ENCODE measurements around the gene LIMCH1. TPM values are rescaled to one million over a fixed set of nuclear protein-coding genes. Genes with fewer than 3 reads are reported as not detected.

LIMCH1 gene
- total RNA-seq, 1 experiment from 2014 or later = 10.4 TPM

DNA sequence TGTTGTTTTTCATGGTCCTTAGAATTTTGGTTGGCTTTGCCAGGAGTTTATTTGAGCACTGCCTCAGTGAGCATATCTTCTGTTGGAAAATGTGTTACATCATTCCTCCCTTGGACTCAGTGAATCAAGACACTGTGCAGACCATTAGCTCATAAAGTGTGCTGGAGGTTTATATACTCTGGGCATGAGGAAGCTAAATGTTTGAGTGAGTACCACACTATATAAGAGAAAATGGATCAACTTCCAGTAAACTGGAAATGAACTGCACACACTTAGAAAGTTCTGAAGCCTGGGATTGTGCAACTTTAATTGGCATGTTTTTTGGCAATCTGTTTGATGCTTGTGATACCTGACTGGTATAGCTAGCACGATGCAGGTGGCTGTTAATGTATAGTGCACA is 75.9 kb downstream of the LIMCH1 start:
- H3K4me3 ChIP-seq (replicated peaks in 1 of 2; ENCODE audit: low read depth in 1 of 2, low read length in 2 of 2) = no peak overlapping the region
- no peak for DNase-seq (ENCODE audit: low read depth, low spot score)
- H3K9me3 ChIP-seq (ENCODE audit: control insufficient read depth in 1 of 2, insufficient read depth in 1 of 2, low read depth in 1 of 2, low read length in 2 of 2) = no peaks in the 10 kb centered on the region
- no TSS peak for BruUV-seq (replicated peaks)
- RAD21 ChIA-PET (ENCODE audit: low non-redundant PET in 1 of 2, low total read pairs in 2 of 2, uncharacterized antibody in 2 of 2, unreplicated experiment in 2 of 2) = no interaction called here
- CTCF ChIA-PET = no interaction called here
- POLR2A ChIA-PET = no interaction called here
- H3K4me1 ChIP-seq (ENCODE audit: control insufficient read depth in 1 of 2, insufficient read depth in 2 of 2, low read length in 2 of 2) = peaks cover 11% of the 10 kb centered on the region in 2 experiments; a peak in 2 of 4 replicates
- no peak overlapping the region for H2AFZ ChIP-seq (ENCODE audit: low read depth, low read length, poor library complexity, severe bottlenecking)
- no peak for ATAC-seq
- H3K9me2 ChIP-seq (ENCODE audit: insufficient read depth) = no peaks in the 10 kb centered on the region
- no peaks in the 10 kb centered on the region for H4K20me1 ChIP-seq (ENCODE audit: insufficient read depth)
- H3K27me3 ChIP-seq (ENCODE audit: insufficient read depth, low read length) = no peaks in the 10 kb centered on the region
- intact Hi-C loops (cut with micrococcal nuclease) = no loop called here
- no peak overlapping the region for H3K27ac ChIP-seq (ENCODE audit: low read depth, low read length)
- H3K79me2 ChIP-seq (ENCODE audit: insufficient read depth, low read length) = no peaks in the 10 kb centered on the region
- no peak overlapping the region for H3K9ac ChIP-seq (ENCODE audit: low read length)
- TF ChIP-seq ELF1 (IDR thresholded peaks at IDR 0.05; ENCODE audit: borderline replicate concordance, low read depth) (no peak), FOSL1 (IDR thresholded peaks at IDR 0.05; ENCODE audit: low read depth) (no peak), SIN3A (IDR thresholded peaks at IDR 0.05; ENCODE audit: low read depth) (no peak), CEBPB (IDR thresholded peaks at IDR 0.05; ENCODE audit: low read depth) (no peak), EZH2 (IDR thresholded peaks at IDR 0.05) (no peak), POLR2AphosphoS5 (IDR thresholded peaks at IDR 0.05; ENCODE audit: low read depth, low read length) (no peak), SP1 (IDR thresholded peaks at IDR 0.05; ENCODE audit: low read depth) (no peak), TCF7L2 (IDR thresholded peaks at IDR 0.05; ENCODE audit: borderline replicate concordance, extremely low read depth, insufficient read depth, insufficient read length) (no peak), EGR1 (IDR thresholded peaks at IDR 0.05; ENCODE audit: low read depth) (no peak)
- TF ChIP-seq, protein P1, sequence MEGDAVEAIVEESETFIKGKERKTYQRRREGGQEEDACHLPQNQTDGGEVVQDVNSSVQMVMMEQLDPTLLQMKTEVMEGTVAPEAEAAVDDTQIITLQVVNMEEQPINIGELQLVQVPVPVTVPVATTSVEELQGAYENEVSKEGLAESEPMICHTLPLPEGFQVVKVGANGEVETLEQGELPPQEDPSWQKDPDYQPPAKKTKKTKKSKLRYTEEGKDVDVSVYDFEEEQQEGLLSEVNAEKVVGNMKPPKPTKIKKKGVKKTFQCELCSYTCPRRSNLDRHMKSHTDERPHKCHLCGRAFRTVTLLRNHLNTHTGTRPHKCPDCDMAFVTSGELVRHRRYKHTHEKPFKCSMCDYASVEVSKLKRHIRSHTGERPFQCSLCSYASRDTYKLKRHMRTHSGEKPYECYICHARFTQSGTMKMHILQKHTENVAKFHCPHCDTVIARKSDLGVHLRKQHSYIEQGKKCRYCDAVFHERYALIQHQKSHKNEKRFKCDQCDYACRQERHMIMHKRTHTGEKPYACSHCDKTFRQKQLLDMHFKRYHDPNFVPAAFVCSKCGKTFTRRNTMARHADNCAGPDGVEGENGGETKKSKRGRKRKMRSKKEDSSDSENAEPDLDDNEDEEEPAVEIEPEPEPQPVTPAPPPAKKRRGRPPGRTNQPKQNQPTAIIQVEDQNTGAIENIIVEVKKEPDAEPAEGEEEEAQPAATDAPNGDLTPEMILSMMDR (IDR thresholded peaks at IDR 0.05 in 2 of 3, conservative IDR thresholded peaks at IDR 0.05 in 1 of 3; ENCODE audit: borderline replicate concordance in 1 of 3, insufficient read depth in 1 of 3, low read depth in 2 of 3, low read length in 2 of 3) = no peak
- TF ChIP-seq, protein P2, sequence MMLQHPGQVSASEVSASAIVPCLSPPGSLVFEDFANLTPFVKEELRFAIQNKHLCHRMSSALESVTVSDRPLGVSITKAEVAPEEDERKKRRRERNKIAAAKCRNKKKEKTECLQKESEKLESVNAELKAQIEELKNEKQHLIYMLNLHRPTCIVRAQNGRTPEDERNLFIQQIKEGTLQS (IDR thresholded peaks at IDR 0.05) = no peak
- TF ChIP-seq, protein P3, sequence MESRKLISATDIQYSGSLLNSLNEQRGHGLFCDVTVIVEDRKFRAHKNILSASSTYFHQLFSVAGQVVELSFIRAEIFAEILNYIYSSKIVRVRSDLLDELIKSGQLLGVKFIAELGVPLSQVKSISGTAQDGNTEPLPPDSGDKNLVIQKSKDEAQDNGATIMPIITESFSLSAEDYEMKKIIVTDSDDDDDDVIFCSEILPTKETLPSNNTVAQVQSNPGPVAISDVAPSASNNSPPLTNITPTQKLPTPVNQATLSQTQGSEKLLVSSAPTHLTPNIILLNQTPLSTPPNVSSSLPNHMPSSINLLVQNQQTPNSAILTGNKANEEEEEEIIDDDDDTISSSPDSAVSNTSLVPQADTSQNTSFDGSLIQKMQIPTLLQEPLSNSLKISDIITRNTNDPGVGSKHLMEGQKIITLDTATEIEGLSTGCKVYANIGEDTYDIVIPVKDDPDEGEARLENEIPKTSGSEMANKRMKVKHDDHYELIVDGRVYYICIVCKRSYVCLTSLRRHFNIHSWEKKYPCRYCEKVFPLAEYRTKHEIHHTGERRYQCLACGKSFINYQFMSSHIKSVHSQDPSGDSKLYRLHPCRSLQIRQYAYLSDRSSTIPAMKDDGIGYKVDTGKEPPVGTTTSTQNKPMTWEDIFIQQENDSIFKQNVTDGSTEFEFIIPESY (IDR thresholded peaks at IDR 0.05; ENCODE audit: extremely low read depth, insufficient replicate concordance, low read length) = no peak
- TF ChIP-seq, protein P4, sequence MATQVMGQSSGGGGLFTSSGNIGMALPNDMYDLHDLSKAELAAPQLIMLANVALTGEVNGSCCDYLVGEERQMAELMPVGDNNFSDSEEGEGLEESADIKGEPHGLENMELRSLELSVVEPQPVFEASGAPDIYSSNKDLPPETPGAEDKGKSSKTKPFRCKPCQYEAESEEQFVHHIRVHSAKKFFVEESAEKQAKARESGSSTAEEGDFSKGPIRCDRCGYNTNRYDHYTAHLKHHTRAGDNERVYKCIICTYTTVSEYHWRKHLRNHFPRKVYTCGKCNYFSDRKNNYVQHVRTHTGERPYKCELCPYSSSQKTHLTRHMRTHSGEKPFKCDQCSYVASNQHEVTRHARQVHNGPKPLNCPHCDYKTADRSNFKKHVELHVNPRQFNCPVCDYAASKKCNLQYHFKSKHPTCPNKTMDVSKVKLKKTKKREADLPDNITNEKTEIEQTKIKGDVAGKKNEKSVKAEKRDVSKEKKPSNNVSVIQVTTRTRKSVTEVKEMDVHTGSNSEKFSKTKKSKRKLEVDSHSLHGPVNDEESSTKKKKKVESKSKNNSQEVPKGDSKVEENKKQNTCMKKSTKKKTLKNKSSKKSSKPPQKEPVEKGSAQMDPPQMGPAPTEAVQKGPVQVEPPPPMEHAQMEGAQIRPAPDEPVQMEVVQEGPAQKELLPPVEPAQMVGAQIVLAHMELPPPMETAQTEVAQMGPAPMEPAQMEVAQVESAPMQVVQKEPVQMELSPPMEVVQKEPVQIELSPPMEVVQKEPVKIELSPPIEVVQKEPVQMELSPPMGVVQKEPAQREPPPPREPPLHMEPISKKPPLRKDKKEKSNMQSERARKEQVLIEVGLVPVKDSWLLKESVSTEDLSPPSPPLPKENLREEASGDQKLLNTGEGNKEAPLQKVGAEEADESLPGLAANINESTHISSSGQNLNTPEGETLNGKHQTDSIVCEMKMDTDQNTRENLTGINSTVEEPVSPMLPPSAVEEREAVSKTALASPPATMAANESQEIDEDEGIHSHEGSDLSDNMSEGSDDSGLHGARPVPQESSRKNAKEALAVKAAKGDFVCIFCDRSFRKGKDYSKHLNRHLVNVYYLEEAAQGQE (IDR thresholded peaks at IDR 0.05; ENCODE audit: low read depth) = no peak
- no peaks in the 10 kb centered on the region for H3K36me3 ChIP-seq (ENCODE audit: control insufficient read depth in 1 of 2, insufficient read depth in 2 of 2, low read length in 2 of 2)
- no peak overlapping the region for H3K4me2 ChIP-seq (ENCODE audit: low read length)
